ENCODE measurements around the gene PERCC1. TPM values are rescaled to one million over a fixed set of nuclear protein-coding genes. Genes with fewer than 3 reads are reported as not detected.

Gene PERCC1
- total and polyA plus RNA-seq, 2 of the 4 experiments (the other 2 are of a cell fraction) = not detected

GRCh38 chr16:1390239-1390779 lies 40.6 kb upstream of the PERCC1 start:
- no peak overlapping the region for H3K18ac ChIP-seq (ENCODE audit: low read depth, low read length)
- peak overlapping the region; percentile 67 for H2AFZ ChIP-seq (replicated peaks; ENCODE audit: low read length, poor library complexity)
- no peak overlapping the region for H3K4me3 ChIP-seq (ENCODE audit: insufficient read depth, low read depth, low read length)
- no peak overlapping the region for H2BK120ac ChIP-seq (ENCODE audit: low read depth, low read length)
- H3K9me3 ChIP-seq (ENCODE audit: control insufficient read depth, insufficient read depth, low read length) = no peaks in the 10 kb centered on the region
- no peak for ATAC-seq (ENCODE audit: low read depth)
- no peak overlapping the region for H4K91ac ChIP-seq (ENCODE audit: insufficient read depth, low read depth, low read length)
- no peak overlapping the region for H3K23ac ChIP-seq (ENCODE audit: low read depth, low read length)
- no peak overlapping the region for H3K4ac ChIP-seq (ENCODE audit: low read depth, low read length)
- H2AK5ac ChIP-seq (ENCODE audit: low read depth, low read length) = no peak overlapping the region
- BruUV-seq (replicated peaks) = no TSS peak
- 94% methylated on average over 10 of the region's 28 CpGs; no CpG with 5 or more reads in 1 of the 2 experiments for WGBS, 2 experiments (ENCODE audit: extremely low coverage in 2 of 2, insufficient read length in 1 of 2)
- H3K36me3 ChIP-seq (ENCODE audit: control insufficient read depth, insufficient read depth, low read length) = peaks cover 38% of the 10 kb centered on the region
- no peaks in the 10 kb centered on the region; a peak in 1 of 4 replicates for H3K79me1 ChIP-seq (ENCODE audit: low read depth in 1 of 2, low read length in 2 of 2)
- H2BK20ac ChIP-seq (ENCODE audit: low read depth, low read length) = no peak overlapping the region
- in situ Hi-C loops (cut with MboI; ENCODE audit: low sequenced_read_pairs) (no loop called here), dilution Hi-C loops (cut with HindIII; ENCODE audit: low sequenced_read_pairs, unreplicated experiment) (no loop called here), intact Hi-C loops (cut with micrococcal nuclease) (no loop called here)
- H3K27me3 ChIP-seq (ENCODE audit: control insufficient read depth, insufficient read depth, low read length) = no peaks in the 10 kb centered on the region
- no peak overlapping the region for H2BK5ac ChIP-seq (ENCODE audit: low read depth, low read length, poor library complexity, severe bottlenecking)
- TF ChIP-seq MAFK (IDR thresholded peaks at IDR 0.05; ENCODE audit: low read depth, low read length) (no peak), MXI1 (IDR thresholded peaks at IDR 0.05; ENCODE audit: borderline replicate concordance, low read depth, low read length) (no peak)
- TF ChIP-seq, protein P1, sequence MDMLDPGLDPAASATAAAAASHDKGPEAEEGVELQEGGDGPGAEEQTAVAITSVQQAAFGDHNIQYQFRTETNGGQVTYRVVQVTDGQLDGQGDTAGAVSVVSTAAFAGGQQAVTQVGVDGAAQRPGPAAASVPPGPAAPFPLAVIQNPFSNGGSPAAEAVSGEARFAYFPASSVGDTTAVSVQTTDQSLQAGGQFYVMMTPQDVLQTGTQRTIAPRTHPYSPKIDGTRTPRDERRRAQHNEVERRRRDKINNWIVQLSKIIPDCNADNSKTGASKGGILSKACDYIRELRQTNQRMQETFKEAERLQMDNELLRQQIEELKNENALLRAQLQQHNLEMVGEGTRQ (IDR thresholded peaks at IDR 0.05; ENCODE audit: low read depth, low read length) = no peak
- H4K5ac ChIP-seq (ENCODE audit: low read depth, low read length) = no peak overlapping the region
- H2BK15ac ChIP-seq (ENCODE audit: low read depth, low read length) = no peak overlapping the region
- no peak for DNase-seq
- H3K27ac ChIP-seq (ENCODE audit: insufficient read depth, low read length) = no peak overlapping the region
- no peaks in the 10 kb centered on the region for H3K4me1 ChIP-seq (ENCODE audit: control insufficient read depth, insufficient read depth, low read length)
- H4K20me1 ChIP-seq (ENCODE audit: insufficient read depth, low read length) = no peaks in the 10 kb centered on the region
- no peak overlapping the region for H2AK9ac ChIP-seq (replicated peaks; ENCODE audit: low read depth, low read length, poor library complexity)
- H3K56ac ChIP-seq (ENCODE audit: extremely low read depth, insufficient read depth, low read length) = no peak overlapping the region
- no peak overlapping the region for H4K8ac ChIP-seq (ENCODE audit: low read depth in 2 of 2, low read length in 2 of 2)
- H3K9me1 ChIP-seq (ENCODE audit: insufficient read depth, low read length) = 0 out of 2 replicates have a peak, but pooled peaks cover 2% of the 10 kb centered on the region
- no peak overlapping the region for H3K9ac ChIP-seq (ENCODE audit: low read depth, low read length)
- CTCF ChIA-PET = no interaction called here
- H3K4me2 ChIP-seq (ENCODE audit: low read depth, low read length) = no peak overlapping the region
- H3K14ac ChIP-seq (replicated peaks; ENCODE audit: low read depth, low read length) = no peak overlapping the region
- POLR2A ChIA-PET (ENCODE audit: unreplicated experiment) = no interaction called here

Data from IMR-90 (cell line).